Bronchial smooth muscle cell (primary cell): ENCODE data around the gene TTLL13. TPM values are rescaled to one million over a fixed set of nuclear protein-coding genes. Genes with fewer than 3 reads are reported as not detected.

Experiments used
- total RNA-seq: library from RNA; depleted of rRNA; stranded (reverse); fragments of >200 nt; gene quantifications from 2 replicates; pipeline ENCODE4 v1.2.1, GENCODE V29; 2014

The TTLL13 gene, protein sequence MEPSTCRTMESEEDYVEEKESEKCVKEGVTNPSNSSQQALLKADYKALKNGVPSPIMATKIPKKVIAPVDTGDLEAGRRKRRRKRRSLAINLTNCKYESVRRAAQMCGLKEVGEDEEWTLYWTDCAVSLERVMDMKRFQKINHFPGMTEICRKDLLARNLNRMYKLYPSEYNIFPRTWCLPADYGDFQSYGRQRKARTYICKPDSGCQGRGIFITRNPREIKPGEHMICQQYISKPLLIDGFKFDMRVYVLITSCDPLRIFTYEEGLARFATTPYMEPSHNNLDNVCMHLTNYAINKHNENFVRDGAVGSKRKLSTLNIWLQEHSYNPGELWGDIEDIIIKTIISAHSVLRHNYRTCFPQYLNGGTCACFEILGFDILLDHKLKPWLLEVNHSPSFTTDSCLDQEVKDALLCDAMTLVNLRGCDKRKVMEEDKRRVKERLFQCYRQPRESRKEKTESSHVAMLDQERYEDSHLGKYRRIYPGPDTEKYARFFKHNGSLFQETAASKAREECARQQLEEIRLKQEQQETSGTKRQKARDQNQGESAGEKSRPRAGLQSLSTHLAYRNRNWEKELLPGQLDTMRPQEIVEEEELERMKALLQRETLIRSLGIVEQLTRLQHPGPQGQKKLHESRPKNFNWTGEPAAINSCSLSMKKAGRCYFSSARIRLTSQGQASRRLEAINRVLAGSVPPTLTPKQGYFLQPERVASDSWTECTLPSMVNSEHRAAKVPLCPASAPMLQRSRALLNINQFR
- 0.09 and 0.16 TPM in 2 replicates for total RNA-seq

DNA sequence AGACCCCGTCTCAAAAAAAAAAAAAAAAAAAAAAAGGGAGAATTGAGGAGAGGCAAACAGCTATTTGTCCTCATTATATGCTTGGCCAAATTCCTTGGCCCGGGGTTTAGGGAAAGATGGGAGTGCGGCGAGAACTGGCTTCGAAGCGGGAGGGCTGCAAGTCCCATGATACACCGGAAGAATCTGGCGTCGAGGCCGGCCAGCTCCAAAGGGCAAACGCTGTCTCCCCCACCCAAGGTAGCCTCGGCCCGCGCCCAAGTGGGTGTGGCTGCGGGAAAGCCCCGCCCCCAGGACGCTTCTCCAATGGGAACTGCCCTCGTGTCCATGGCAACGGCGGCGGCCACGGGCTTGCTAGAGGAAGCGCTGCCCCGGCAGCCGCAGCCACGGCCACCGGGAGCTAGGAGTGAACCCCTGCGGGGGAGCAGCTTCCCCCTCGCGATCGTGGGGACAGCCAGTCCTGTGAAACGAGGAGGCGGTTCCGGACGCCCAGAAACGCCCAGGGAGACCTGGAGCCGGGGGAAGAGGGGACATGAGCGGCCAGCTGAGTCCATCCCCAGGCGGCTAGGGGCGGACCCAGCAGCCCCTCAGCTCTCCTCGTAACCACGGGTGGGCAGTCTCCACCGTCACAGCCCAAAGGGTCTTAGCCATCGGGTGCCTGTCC is at the start of gene TTLL13:
TSS of gene TTLL13 (plus strand) at position 354 of the 661 bp plus-strand sequence. CDS start 1,075 bp downstream, outside the sequence.

DNA sequence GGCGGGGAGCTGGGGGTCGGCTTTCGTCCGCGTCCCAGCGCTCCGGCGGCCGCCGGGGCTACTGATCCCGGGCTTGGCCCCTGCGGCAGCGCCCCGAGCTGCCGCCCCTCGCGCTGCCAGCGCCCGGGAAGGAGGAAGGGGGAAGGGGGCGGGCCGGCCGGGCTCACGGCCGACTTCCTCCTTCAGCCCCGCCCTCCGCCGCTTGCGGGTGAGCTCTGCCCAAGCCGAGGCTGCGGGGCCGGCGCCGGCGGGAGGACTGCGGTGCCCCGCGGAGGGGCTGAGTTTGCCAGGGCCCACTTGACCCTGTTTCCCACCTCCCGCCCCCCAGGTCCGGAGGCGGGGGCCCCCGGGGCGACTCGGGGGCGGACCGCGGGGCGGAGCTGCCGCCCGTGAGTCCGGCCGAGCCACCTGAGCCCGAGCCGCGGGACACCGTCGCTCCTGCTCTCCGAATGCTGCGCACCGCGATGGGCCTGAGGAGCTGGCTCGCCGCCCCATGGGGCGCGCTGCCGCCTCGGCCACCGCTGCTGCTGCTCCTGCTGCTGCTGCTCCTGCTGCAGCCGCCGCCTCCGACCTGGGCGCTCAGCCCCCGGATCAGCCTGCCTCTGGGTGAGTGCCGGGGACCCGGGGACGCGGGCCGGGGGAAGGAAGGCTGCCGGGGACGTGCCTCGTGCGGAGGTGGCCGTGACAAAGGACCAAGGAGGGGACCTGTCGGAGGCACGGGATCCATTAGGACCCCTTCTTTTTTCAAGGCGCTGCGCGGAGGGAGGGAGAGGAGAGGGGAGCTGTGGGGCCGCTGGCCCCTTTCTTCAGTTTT is 48.0 kb upstream of the TTLL13 start, which contains the start of gene SEMA4B:
TSS of gene SEMA4B (plus strand) at position 201 of the 814 bp plus-strand sequence. CDS start at position 450, 249 bp downstream.

DNA sequence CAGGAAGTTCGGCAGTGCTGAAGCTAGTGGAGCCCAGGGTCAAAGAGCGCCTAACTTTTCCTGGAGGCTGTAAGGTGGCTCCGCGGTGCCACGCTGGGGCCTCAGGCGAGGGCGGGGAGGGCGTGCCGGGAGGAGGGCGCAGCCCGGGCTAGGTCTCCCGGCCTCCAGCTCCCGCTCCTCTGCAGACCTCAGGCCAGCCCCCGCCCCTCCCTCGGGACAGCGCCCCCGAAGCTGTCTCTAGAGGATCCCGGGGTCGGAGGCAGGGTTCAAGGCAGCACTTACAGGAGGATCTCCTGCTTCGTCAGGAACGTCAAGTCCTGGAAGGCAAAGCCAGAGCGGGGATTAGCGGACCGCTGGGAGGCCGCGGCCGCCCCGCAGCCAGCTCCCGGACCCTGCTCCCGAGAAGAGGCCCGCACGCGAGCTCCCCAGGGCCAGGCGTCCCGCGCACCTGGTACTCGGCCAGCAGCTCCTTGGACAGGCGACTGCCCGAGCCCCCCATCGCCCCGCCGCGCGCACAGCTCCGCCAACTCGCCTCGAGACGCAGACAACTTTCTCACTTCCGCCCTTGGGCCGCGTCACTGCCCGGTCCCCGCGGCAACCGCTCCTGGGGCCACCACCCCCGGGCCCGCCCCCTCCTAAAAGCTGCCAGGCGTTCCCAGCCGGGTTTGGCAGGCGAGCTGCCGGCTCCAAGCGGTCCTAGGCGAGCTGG is 15.8 kb upstream of the TTLL13 start, which contains the start of gene CIB1:
TSS of gene CIB1 (minus strand) at position 555 of the 709 bp plus-strand sequence. CDS start at position 499, 56 bp downstream.

DNA sequence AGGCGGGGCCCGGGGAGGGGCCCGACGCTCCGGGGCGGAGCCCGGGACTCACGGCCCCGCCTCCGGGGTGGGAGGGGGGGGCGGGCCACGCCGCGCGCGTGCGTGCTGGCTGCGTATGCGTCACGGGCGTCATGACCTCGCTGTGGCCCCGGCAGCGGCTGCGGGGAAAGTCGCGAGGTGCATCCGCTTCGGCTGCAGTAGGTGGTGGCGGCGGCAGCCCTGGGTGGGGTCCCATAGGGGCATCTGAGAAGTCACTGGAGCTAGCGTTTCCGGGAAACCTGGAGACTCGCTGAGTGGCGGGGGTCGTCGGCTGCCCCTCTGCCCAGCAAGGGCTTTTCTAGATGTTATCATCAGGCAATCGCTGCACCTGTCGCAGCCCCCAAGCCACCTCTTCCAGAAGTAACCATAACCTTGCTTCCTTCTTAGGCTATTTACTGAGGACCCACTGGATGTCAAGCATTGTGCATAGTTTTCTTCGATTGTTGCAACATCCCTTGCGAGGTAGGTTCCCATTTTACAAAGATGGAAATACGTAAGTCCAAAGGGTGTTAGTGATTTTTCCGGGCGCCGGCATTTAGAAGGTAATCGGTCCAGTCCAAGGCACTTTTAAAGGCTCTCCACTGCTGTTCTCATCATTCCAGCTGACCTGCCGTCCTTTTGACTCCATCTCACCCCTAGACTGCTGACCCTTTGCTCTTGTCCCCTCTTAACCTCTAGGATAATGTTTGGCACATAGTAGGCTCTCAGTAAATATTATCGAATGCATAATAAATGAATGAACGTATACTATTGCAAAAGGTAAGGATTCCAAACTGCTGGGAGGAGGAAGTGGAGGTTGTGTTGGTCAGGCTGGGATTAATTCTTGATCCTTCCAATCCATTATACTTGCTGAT is 15.0 kb upstream of the TTLL13 start, which contains the start of gene GDPGP1:
TSS of gene GDPGP1 (plus strand) at position 114 of the 893 bp plus-strand sequence. CDS start 6,700 bp downstream, outside the sequence.

DNA sequence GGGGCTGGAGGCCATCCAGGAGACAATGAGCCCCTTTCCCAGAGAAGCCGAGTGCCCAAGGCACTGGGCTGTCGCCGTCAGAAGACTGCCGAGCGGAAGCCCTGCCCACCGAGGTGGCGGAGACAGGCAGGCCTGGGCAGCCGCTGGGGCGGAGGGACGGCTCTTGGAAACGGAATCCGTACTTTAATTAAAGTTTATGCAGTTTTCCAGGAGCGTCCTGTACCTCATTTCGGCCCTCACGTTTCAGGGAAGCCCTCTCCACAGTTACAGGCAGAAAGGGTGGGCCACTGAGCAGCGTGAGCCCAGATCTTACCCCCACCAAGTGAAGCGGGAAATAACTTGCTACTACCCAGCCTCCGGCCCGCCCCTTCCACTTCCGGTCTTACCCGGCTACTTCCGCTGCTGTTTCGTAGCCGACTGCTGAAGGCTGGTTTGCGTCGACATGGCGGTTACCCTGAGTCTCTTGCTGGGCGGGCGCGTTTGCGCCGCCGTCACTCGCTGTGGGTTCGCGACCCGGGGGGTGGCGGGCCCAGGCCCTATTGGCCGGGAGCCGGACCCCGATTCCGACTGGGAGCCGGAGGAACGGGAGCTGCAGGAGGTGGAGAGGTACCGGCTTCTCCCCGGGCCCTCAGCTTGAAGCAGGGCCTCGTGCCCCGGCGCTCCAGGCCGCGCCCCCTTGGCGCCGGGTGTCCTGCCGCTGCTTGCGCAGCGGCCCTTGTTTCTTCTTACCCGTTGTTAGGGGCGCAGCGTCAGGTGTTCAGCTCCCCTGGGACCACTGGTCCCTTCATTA is 16.1 kb downstream of the TTLL13 start, which contains the start of gene NGRN:
TSS of gene NGRN (plus strand) at position 402 of the 790 bp plus-strand sequence. CDS start at position 443, 41 bp downstream.

Other genes starting within 250 kb of the TTLL13 start
- gene ZNF710, start 248.2 kb upstream of the TTLL13 start, total RNA-seq = 6.4 and 6.5 TPM in 2 replicates
- 24.0 and 37.2 TPM in 2 replicates for gene IDH2, start 147.1 kb upstream of the TTLL13 start, total RNA-seq
- 16.2 and 36.7 TPM in 2 replicates for gene SEMA4B, start 48.2 kb upstream of the TTLL13 start, total RNA-seq
- gene CIB1, start 15.6 kb upstream of the TTLL13 start, total RNA-seq = 28.2 and 40.2 TPM in 2 replicates
- gene GDPGP1, start 15.3 kb upstream of the TTLL13 start, total RNA-seq = 4.6 and 5.8 TPM in 2 replicates
- gene NGRN, start 16.1 kb downstream of the TTLL13 start, total RNA-seq = 42.9 and 48.2 TPM in 2 replicates
- gene ZNF774, start 102.7 kb downstream of the TTLL13 start, total RNA-seq = 0.86 and 1.7 TPM in 2 replicates
- gene IQGAP1, start 138.7 kb downstream of the TTLL13 start, total RNA-seq = 83.8 and 172 TPM in 2 replicates